K562 treated with DMSO at 1 percent for 48 hours (cell line): ENCODE results near the gene FOXJ1. TPM values are rescaled to one million over a fixed set of nuclear protein-coding genes. Genes with fewer than 3 reads are reported as not detected.

Source experiments
- total RNA-seq: library from RNA; unstranded; fragments of 300-600 nt; gene quantifications from 2 replicates; pipeline ENCODE4 v1.2.3, GENCODE V29; 2022; ENCODE audit warnings: low replicate concordance; ENCODE audit errors: extremely low read depth

FOXJ1 gene
- total RNA-seq: not detected in 2 replicates

GRCh38 chr17:76141212-76142038 lies at the start of gene FOXJ1:
TSS of gene FOXJ1 (minus strand) at chr17:76141245. CDS start at chr17:76140395, 850 bp downstream.

GRCh38 chr17:76103274-76104139 lies 37.5 kb downstream of the FOXJ1 start, which contains the start of gene EXOC7:
TSS of gene EXOC7 (minus strand) at chr17:76103787. CDS start at chr17:76103692, 95 bp downstream.

Other genes with a start within 250 kb of the FOXJ1 start
- gene TRIM65, start 244.3 kb downstream of the FOXJ1 start, total RNA-seq: not detected in 2 replicates
- gene MRPL38, start 236.4 kb downstream of the FOXJ1 start, total RNA-seq: not detected in 2 replicates
- gene FBF1, start 200.2 kb downstream of the FOXJ1 start, total RNA-seq: not detected in 2 replicates
- not detected in 2 replicates for gene ACOX1, start 162.1 kb downstream of the FOXJ1 start, total RNA-seq
- not detected in 2 replicates for gene TEN1, start 162.0 kb downstream of the FOXJ1 start, total RNA-seq
- gene CDK3, start 140.4 kb downstream of the FOXJ1 start, total RNA-seq: not detected in 2 replicates
- gene EVPL, start 113.9 kb downstream of the FOXJ1 start, total RNA-seq: not detected in 2 replicates
- gene SRP68, start 68.7 kb downstream of the FOXJ1 start, total RNA-seq: not detected in 2 replicates
- not detected in 2 replicates for gene GALR2, start 66.5 kb downstream of the FOXJ1 start, total RNA-seq
- not detected in 2 replicates for gene ZACN, start 62.1 kb downstream of the FOXJ1 start, total RNA-seq
- gene EXOC7, start 37.5 kb downstream of the FOXJ1 start, total RNA-seq: not detected in 2 replicates
- gene RNF157, start 99.2 kb upstream of the FOXJ1 start, total RNA-seq: not detected in 2 replicates
- gene UBALD2, start 124.1 kb upstream of the FOXJ1 start, total RNA-seq: not detected in 2 replicates
- gene QRICH2, start 167.0 kb upstream of the FOXJ1 start, total RNA-seq: not detected in 2 replicates
- not detected in 2 replicates for gene PRPSAP1, start 212.7 kb upstream of the FOXJ1 start, total RNA-seq
- gene SPHK1, start 243.4 kb upstream of the FOXJ1 start, total RNA-seq: not detected in 2 replicates